Upper lobe of right lung (tissue), 1 donor: ENCODE measurements around the gene DVL3. TPM values are rescaled to one million over a fixed set of nuclear protein-coding genes. Genes with fewer than 3 reads are reported as not detected.

Source experiments
- ATAC-seq: fragments of 200-7000 bp; cut with Tn5 transposase; one replicate; pipeline ENCODE4 v1.9.1; 2020; ENCODE audit warnings: mild to moderate bottlenecking, moderate library complexity
- DNase-seq: peaks from one replicate; pipeline ENCODE4 v3.0.0-alpha.2; 2020
- H3K27ac ChIP-seq: fragments of 200-600 bp; one replicate; pipeline ENCODE4 v1.8.0; 2022
- H3K27me3 ChIP-seq: fragments of 200-600 bp; one replicate; pipeline ENCODE4 v1.8.0; 2022; ENCODE audit warnings: mild to moderate bottlenecking
- H3K36me3 ChIP-seq: fragments of 200-600 bp; one replicate; pipeline ENCODE4 v1.8.0; 2022
- H3K4me1 ChIP-seq: fragments of 200-600 bp; one replicate; pipeline ENCODE4 v1.8.0; 2022
- H3K4me3 ChIP-seq: fragments of 200-600 bp; one replicate; pipeline ENCODE4 v1.8.0; 2022; ENCODE audit warnings: mild to moderate bottlenecking
- H3K9me3 ChIP-seq: fragments of 200-600 bp; one replicate; pipeline ENCODE4 v1.8.0; 2022
- CTCF ChIP-seq: fragments of 200-600 bp; IDR thresholded peaks from one replicate; pipeline ENCODE4 v1.8.0; 2022; ENCODE audit warnings: antibody characterized with exemption
- intact Hi-C: fragments of 100-400 bp; cut with DNase I; formaldehyde crosslinking; loops from one replicate; pipeline ENCODE4 v1.11.0; 2022
- total RNA-seq: library from RNA; stranded (reverse); fragmentation: NEBNext Ultra II Directional; extraction: Animal tissue kit (Norgen Biotek cat#: 25700); gene quantifications from one replicate; pipeline ENCODE4 v1.2.1, GENCODE V29; 2021
- donor health status: DM: no; HTN: yes; CAD: no; lungs with severe emphysema.

DVL3 gene
- total RNA-seq, 1 donor from 2014 or later = 54.1 TPM

- peaks cover 36% of the 10 kb centered on the region for H3K36me3 ChIP-seq
- H3K27ac ChIP-seq = peak overlapping the region; percentile 94
- TF ChIP-seq CTCF = no peak
- peak overlapping the region; percentile 98 for H3K4me3 ChIP-seq
- DNase-seq (no peak), ATAC-seq (no peak)
- no peaks in the 10 kb centered on the region for H3K9me3 ChIP-seq
- intact Hi-C loops = no loop called here
- peaks cover 22% of the 10 kb centered on the region for H3K4me1 ChIP-seq
- H3K27me3 ChIP-seq = no peaks in the 10 kb centered on the region
Measured at GRCh38 chr3:184135911-184136260, 19.3 kb upstream of the DVL3 start.

- H3K4me1 ChIP-seq = peaks cover 17% of the 10 kb centered on the region
- no peak overlapping the region for H3K27ac ChIP-seq
- ATAC-seq (no peak), DNase-seq (no peak)
- TF ChIP-seq CTCF = no peak
- H3K9me3 ChIP-seq = no peaks in the 10 kb centered on the region
- H3K4me3 ChIP-seq = no peak overlapping the region
- intact Hi-C loops = loop anchor here (10.0 kb wide), 1 partner anchor 104 kb away; the partner anchor contains the start of genes ALG3 and EEF1AKMT4
- H3K27me3 ChIP-seq = no peaks in the 10 kb centered on the region
- H3K36me3 ChIP-seq = peaks cover 81% of the 10 kb centered on the region
Measured at GRCh38 chr3:184140436-184140835, 14.7 kb upstream of the DVL3 start.

GRCh38 chr3:184142199-184142598 lies 13.0 kb upstream of the DVL3 start:
- Histone ChIP-seq H3K9me3 (no peaks in the 10 kb centered on the region), H3K27me3 (no peaks in the 10 kb centered on the region), H3K27ac (no peak overlapping the region), H3K4me3 (no peak overlapping the region), H3K4me1 (peaks cover 2% of the 10 kb centered on the region), H3K36me3 (peaks cover 94% of the 10 kb centered on the region)
- ATAC-seq (no peak), DNase-seq (no peak)
- intact Hi-C loops = loop anchor here (10.0 kb wide), 1 partner anchor 103 kb away; the partner anchor contains the start of genes ALG3 and EEF1AKMT4
- TF ChIP-seq CTCF = no peak

- no peak overlapping the region for H3K27ac ChIP-seq
- no peak for DNase-seq
- no peak for TF ChIP-seq CTCF
- no peaks in the 10 kb centered on the region for H3K9me3 ChIP-seq
- no peak overlapping the region for H3K4me3 ChIP-seq
- H3K27me3 ChIP-seq = no peaks in the 10 kb centered on the region
- H3K4me1 ChIP-seq = no peaks in the 10 kb centered on the region
- no peak for ATAC-seq
- intact Hi-C loops = loop anchor here (10.0 kb wide), 1 partner anchor 101 kb away; the partner anchor contains the start of genes ALG3 and EEF1AKMT4
- peaks cover 84% of the 10 kb centered on the region for H3K36me3 ChIP-seq
Measured at GRCh38 chr3:184143327-184143726, 11.8 kb upstream of the DVL3 start.

- DNase-seq (no peak), ATAC-seq (no peak)
- Histone ChIP-seq H3K27me3 (no peaks in the 10 kb centered on the region), H3K9me3 (no peaks in the 10 kb centered on the region), H3K4me3 (no peak overlapping the region), H3K27ac (no peak overlapping the region), H3K4me1 (no peaks in the 10 kb centered on the region), H3K36me3 (peaks cover 72% of the 10 kb centered on the region)
- intact Hi-C loops = loop anchor here (10.0 kb wide), 1 partner anchor 100 kb away; the partner anchor contains the start of genes ALG3 and EEF1AKMT4
- no peak for TF ChIP-seq CTCF
Measured at GRCh38 chr3:184144505-184144904, 10.7 kb upstream of the DVL3 start.

- Histone ChIP-seq H3K4me3 (no peak overlapping the region), H3K27ac (no peak overlapping the region), H3K27me3 (no peaks in the 10 kb centered on the region), H3K4me1 (no peaks in the 10 kb centered on the region), H3K36me3 (peaks cover 68% of the 10 kb centered on the region), H3K9me3 (no peaks in the 10 kb centered on the region)
- TF ChIP-seq CTCF = peak; percentile 45
- peak; percentile 90 for ATAC-seq
- peak; percentile 66 for DNase-seq
- intact Hi-C loops = loop anchor here (10.0 kb wide), 1 partner anchor 100 kb away; the partner anchor contains the start of genes ALG3 and EEF1AKMT4
Measured at GRCh38 chr3:184145111-184145524, 10.1 kb upstream of the DVL3 start.
